ENCODE measurements around the gene COL23A1. TPM values are rescaled to one million over a fixed set of nuclear protein-coding genes. Genes with fewer than 3 reads are reported as not detected.

The COL23A1 gene
- total RNA-seq, 1 experiment from 2014 or later, result not detected

DNA sequence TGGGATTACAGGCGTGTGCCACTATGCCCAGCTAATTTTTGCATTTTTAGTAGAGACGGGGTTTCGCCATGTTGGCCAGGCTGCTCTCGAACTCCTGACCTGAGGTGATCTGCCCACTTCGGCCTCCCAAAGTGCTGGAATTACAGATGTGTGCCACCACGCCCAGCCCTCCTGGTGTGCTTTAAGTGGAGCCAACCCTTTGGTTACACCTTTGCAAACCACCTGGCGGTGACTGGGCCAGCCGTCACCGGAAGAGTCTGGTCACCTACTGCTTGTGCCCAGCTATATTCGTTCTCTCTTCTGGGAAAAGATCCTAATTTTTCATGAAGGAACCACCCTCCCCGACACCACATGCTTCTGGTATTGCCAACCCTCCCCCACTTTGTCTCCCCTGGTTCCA is 35.9 kb downstream of the COL23A1 start:
- peaks cover 12% of the 10 kb centered on the region for H3K9me3 Mint-ChIP-seq (ENCODE audit: low read depth, unreplicated experiment)
- no peak overlapping the region for H3K27ac Mint-ChIP-seq (ENCODE audit: unreplicated experiment)
- TF ChIP-seq, protein P1, sequence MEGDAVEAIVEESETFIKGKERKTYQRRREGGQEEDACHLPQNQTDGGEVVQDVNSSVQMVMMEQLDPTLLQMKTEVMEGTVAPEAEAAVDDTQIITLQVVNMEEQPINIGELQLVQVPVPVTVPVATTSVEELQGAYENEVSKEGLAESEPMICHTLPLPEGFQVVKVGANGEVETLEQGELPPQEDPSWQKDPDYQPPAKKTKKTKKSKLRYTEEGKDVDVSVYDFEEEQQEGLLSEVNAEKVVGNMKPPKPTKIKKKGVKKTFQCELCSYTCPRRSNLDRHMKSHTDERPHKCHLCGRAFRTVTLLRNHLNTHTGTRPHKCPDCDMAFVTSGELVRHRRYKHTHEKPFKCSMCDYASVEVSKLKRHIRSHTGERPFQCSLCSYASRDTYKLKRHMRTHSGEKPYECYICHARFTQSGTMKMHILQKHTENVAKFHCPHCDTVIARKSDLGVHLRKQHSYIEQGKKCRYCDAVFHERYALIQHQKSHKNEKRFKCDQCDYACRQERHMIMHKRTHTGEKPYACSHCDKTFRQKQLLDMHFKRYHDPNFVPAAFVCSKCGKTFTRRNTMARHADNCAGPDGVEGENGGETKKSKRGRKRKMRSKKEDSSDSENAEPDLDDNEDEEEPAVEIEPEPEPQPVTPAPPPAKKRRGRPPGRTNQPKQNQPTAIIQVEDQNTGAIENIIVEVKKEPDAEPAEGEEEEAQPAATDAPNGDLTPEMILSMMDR (IDR thresholded peaks at IDR 0.05; ENCODE audit: unreplicated experiment), result no peak
- no peaks in the 10 kb centered on the region for H3K4me1 Mint-ChIP-seq (ENCODE audit: low read depth, unreplicated experiment)
- no peaks in the 10 kb centered on the region for H3K36me3 Mint-ChIP-seq (ENCODE audit: insufficient read depth, unreplicated experiment)
- no TSS peak for BruUV-seq (replicated peaks)
- H3K27me3 Mint-ChIP-seq (ENCODE audit: unreplicated experiment), result no peaks in the 10 kb centered on the region
- DNase-seq, result no peak
- no peak overlapping the region for H3K4me3 Mint-ChIP-seq (ENCODE audit: low read depth, unreplicated experiment)
- intact Hi-C loops (cut with micrococcal nuclease; ENCODE audit: unreplicated experiment), result no loop called here
- CTCF ChIA-PET, result no interaction called here

DNA sequence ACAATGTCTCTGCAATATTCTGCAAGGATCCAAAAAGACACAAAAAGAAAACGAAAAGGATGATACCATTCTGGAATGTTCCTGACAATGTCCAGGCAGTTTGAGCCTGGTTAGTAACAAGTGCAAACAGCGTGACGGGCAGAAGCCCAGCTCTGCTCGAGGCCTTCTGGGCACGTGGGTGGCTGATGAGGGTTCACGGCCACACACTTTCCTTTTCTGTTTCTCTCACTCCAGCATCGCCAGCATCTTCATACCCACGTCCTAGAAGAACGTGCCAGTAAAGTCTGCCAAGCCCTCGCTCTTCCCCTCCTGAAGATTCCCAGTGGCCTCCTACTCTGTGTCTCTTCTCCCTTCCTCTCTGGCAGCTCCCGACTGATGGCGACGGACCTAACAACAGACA is 36.7 kb downstream of the COL23A1 start:
- H3K27ac Mint-ChIP-seq (ENCODE audit: unreplicated experiment), result no peak overlapping the region

DNA sequence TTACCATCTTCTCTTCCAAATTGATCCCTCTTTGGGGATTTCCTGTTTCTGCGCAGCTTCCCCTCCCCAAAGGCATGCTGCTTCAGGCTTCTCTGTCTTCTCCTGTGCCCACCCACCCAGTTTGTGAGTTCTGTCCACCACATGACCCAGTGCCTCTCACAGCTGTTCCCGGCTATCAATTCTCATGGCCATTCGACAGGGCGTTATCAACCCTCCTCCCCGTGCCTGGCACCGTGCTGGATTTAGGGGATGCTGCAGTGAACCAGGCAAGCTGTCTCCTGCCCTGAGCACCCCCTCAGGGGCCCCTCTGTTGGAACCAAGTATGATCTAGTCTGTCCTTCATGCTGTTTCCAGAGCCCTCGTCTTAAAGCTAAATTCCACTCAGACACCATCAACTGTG is 38.7 kb downstream of the COL23A1 start:
- H3K27me3 Mint-ChIP-seq (ENCODE audit: unreplicated experiment), result no peaks in the 10 kb centered on the region
- H3K36me3 Mint-ChIP-seq (ENCODE audit: insufficient read depth, unreplicated experiment), result no peaks in the 10 kb centered on the region
- TF ChIP-seq, protein P1 (IDR thresholded peaks at IDR 0.05; ENCODE audit: unreplicated experiment), result no peak
- no peak overlapping the region for H3K4me3 Mint-ChIP-seq (ENCODE audit: low read depth, unreplicated experiment)
- H3K27ac Mint-ChIP-seq (ENCODE audit: unreplicated experiment), result no peak overlapping the region
- no TSS peak for BruUV-seq (replicated peaks)
- H3K4me1 Mint-ChIP-seq (ENCODE audit: low read depth, unreplicated experiment), result no peaks in the 10 kb centered on the region
- DNase-seq, result no peak
- intact Hi-C loops (cut with micrococcal nuclease; ENCODE audit: unreplicated experiment), result loop anchor here (1.0 kb wide), 2 partner anchors 271 to 316 kb away; no protein-coding TSS in a partner anchor
- CTCF ChIA-PET, result no interaction called here
- H3K9me3 Mint-ChIP-seq (ENCODE audit: low read depth, unreplicated experiment), result peaks cover 9% of the 10 kb centered on the region

More for the DNA sequence above, 36.7 kb downstream of the COL23A1 start:
- no TSS peak for BruUV-seq (replicated peaks)
- no peak for DNase-seq
- H3K36me3 Mint-ChIP-seq (ENCODE audit: insufficient read depth, unreplicated experiment), result no peaks in the 10 kb centered on the region
- H3K27me3 Mint-ChIP-seq (ENCODE audit: unreplicated experiment), result no peaks in the 10 kb centered on the region
- H3K9me3 Mint-ChIP-seq (ENCODE audit: low read depth, unreplicated experiment), result peaks cover 9% of the 10 kb centered on the region
- H3K4me3 Mint-ChIP-seq (ENCODE audit: low read depth, unreplicated experiment), result no peak overlapping the region
- intact Hi-C loops (cut with micrococcal nuclease; ENCODE audit: unreplicated experiment), result no loop called here
- CTCF ChIA-PET, result no interaction called here
- TF ChIP-seq, protein P1 (IDR thresholded peaks at IDR 0.05; ENCODE audit: unreplicated experiment), result no peak
- no peaks in the 10 kb centered on the region for H3K4me1 Mint-ChIP-seq (ENCODE audit: low read depth, unreplicated experiment)

DNA sequence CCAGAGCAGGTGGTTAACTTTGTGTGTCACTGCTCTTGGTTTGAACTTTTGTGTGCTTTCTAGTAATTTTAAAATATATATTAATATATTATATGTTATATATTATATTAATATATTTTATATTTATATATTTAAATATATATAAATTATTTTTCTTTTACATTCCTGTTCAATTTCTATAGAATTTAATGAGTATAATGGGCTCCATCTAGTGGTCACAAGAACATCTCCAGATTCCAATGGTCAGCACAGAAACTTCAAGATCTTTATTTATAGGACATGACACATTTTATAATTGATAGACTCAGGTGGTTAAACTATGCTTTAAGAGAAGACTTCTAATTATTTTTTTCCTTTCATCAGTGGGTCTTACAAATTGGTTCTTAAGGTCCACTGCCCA is 39.1 kb downstream of the COL23A1 start:
- H3K4me1 Mint-ChIP-seq (ENCODE audit: low read depth, unreplicated experiment), result no peaks in the 10 kb centered on the region
- no peak overlapping the region for H3K27ac Mint-ChIP-seq (ENCODE audit: unreplicated experiment)
- H3K9me3 Mint-ChIP-seq (ENCODE audit: low read depth, unreplicated experiment), result peaks cover 9% of the 10 kb centered on the region
- no peaks in the 10 kb centered on the region for H3K27me3 Mint-ChIP-seq (ENCODE audit: unreplicated experiment)
- BruUV-seq (replicated peaks), result no TSS peak
- TF ChIP-seq, protein P1 (IDR thresholded peaks at IDR 0.05; ENCODE audit: unreplicated experiment), result no peak
- intact Hi-C loops (cut with micrococcal nuclease; ENCODE audit: unreplicated experiment), result loop anchor here (1.0 kb wide), 2 partner anchors 271 to 316 kb away; no protein-coding TSS in a partner anchor
- no peak overlapping the region for H3K4me3 Mint-ChIP-seq (ENCODE audit: low read depth, unreplicated experiment)
- DNase-seq, result no peak
- CTCF ChIA-PET, result no interaction called here
- no peaks in the 10 kb centered on the region for H3K36me3 Mint-ChIP-seq (ENCODE audit: insufficient read depth, unreplicated experiment)
